ENCODE results near the gene MSI2.

DNA sequence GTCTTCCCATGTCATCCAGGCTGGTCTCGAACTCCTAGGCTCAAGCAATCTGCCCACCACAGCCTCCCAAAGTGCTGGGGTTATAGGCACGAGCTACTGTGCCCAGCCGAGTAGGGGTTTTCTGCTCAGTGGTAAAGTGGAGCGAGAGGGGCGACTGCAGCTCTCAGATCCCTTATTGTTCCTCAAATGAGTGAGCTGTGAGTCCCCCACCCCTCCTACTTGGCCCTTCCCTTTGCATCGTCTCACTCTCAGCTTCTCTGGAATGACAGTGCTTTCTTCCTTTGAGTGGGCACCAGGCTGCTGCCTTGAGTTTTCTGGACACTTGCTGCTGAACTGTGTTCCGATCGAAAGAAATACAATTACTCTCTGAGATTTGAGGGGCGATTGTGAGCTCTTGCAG is 63.5 kb downstream of the MSI2 start:
- TF ChIP-seq SUZ12 (IDR thresholded peaks at IDR 0.05; ENCODE audit: extremely low read depth, insufficient read depth, insufficient read length) (no peak), YY1 (IDR thresholded peaks at IDR 0.05; ENCODE audit: insufficient read depth, insufficient read length) (no peak)
